Spinal cord (tissue), 10 donors: ENCODE results near the gene TBC1D21. TPM values are rescaled to one million over a fixed set of nuclear protein-coding genes. Genes with fewer than 3 reads are reported as not detected.

ENCODE experiments used
- DNase-seq, 6 donors: peaks; one replicate each; pipeline versions ENCODE4 v3.0.0 to v3.0.0-alpha.2; 2013 to 2015; ENCODE audit warnings: low spot score in 6 of 6, low read depth in 4 of 6
- H3K27ac ChIP-seq: one replicate; pipeline ENCODE4 v1.5.1; 2013; ENCODE audit warnings: low read depth, low read length, control low read depth
- H3K27me3 ChIP-seq: one replicate; pipeline ENCODE4 v1.6.1; 2013; ENCODE audit warnings: low read length; ENCODE audit not compliant: control insufficient read depth, insufficient read depth
- H3K36me3 ChIP-seq: one replicate; pipeline ENCODE4 v1.6.1; 2013; ENCODE audit warnings: low read length; ENCODE audit not compliant: control insufficient read depth, insufficient read depth
- H3K4me1 ChIP-seq: one replicate; pipeline ENCODE4 v1.6.1; 2013; ENCODE audit warnings: low read length; ENCODE audit not compliant: control insufficient read depth, insufficient read depth
- H3K4me3 ChIP-seq: one replicate; pipeline ENCODE4 v1.5.1; 2013; ENCODE audit warnings: low read depth, low read length, control low read depth
- H3K9me3 ChIP-seq: one replicate; pipeline ENCODE4 v1.6.1; 2013; ENCODE audit warnings: low read length; ENCODE audit not compliant: control insufficient read depth, insufficient read depth
- WGBS: methylation state at CpG from one replicate; pipeline ENCODE4 v1.1.5; 2013; ENCODE audit warnings: missing lambda C conversion rate; ENCODE audit not compliant: insufficient coverage; 5-methylcytosine and 5-hydroxymethylcytosine counted together
- polyA plus RNA-seq, 2 donors: library from polyadenylated mRNA; unstranded; fragments of 120-200 nt; gene quantifications; one replicate each; pipeline ENCODE4 v1.2.1, GENCODE V29; 2013; ENCODE audit not compliant: insufficient read length in 2 of 2
- total RNA-seq, 2 donors: library from RNA; depleted of rRNA in 1 of 2; stranded (reverse); fragments of 120-200 nt in 1 of 2; fragments of >200 nt in 1 of 2; gene quantifications; one replicate each; pipeline versions ENCODE4 v1.2.3 to v1.2.4, GENCODE V29; 2013 to 2014
- donor health status: healthy.

TBC1D21 gene
- total and polyA plus RNA-seq, 4 donors, result not detected

DNA sequence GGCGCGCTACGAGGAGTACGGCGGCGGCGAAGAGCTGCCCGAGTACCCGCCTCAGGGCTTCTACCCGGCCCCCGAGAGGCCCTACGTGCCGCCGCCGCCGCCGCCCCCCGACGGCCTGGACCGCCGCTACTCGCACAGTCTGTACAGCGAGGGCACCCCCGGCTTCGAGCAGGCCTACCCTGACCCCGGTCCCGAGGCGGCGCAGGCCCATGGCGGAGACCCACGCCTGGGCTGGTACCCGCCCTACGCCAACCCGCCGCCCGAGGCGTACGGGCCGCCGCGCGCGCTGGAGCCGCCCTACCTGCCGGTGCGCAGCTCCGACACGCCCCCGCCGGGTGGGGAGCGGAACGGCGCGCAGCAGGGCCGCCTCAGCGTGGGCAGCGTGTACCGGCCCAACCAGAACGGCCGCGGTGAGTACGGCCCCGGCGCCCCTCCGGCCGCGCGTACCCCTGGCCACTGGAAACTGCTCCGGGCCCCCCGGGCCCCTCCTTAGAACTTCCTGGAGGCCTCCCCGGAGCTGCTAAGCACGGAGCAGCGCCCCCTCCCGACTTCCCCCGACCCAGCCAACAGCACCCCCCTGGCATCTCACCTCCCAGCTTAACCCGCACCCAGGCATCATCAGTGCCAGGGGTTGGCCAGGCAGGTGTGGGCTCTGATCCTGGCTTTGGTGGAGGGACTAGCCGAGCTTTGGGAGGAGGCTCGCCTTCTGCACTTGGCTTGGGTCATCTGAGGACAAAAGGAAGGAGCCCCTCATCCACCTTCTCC, 54.3 kb downstream of the TBC1D21 start:
- Histone ChIP-seq H3K36me3 (no peaks in the 10 kb centered on the region), H3K27ac (no peak overlapping the region)

DNA sequence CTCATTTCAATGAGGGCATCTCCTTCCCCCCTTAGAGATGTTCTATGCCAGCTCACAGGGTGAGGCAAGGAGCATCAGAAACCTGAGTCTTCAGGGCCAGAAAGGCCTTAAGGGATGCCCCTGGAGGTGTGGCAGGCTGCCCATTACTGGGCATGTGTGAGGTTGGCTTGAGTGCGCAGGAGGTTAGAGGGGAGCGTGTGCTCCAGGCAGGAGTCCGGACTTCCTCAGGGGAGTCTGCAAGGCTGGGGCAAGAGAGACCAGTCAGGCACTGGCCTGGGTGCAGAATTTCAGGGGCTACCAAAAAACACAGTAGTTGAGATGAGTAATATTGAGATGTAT, 54.8 kb downstream of the TBC1D21 start:
- Histone ChIP-seq H3K36me3 (no peaks in the 10 kb centered on the region), H3K4me3 (peak overlapping the region; percentile 24), H3K27ac (no peak overlapping the region), H3K27me3 (peaks cover 21% of the 10 kb centered on the region), H3K9me3 (no peaks in the 10 kb centered on the region), H3K4me1 (peaks cover 62% of the 10 kb centered on the region)
- WGBS, result 86% methylated on average over 3 of the region's 3 CpGs
- no peak for DNase-seq

More for the DNA sequence above, 54.3 kb downstream of the TBC1D21 start:
- WGBS, result 1% methylated on average over 73 of the region's 78 CpGs
- peaks cover 21% of the 10 kb centered on the region for H3K27me3 ChIP-seq
- no peaks in the 10 kb centered on the region for H3K9me3 ChIP-seq
- peak in 1 of 6 donors; percentile 61 for DNase-seq
- H3K4me3 ChIP-seq, result peak overlapping the region; percentile 24
- peaks cover 68% of the 10 kb centered on the region for H3K4me1 ChIP-seq

DNA sequence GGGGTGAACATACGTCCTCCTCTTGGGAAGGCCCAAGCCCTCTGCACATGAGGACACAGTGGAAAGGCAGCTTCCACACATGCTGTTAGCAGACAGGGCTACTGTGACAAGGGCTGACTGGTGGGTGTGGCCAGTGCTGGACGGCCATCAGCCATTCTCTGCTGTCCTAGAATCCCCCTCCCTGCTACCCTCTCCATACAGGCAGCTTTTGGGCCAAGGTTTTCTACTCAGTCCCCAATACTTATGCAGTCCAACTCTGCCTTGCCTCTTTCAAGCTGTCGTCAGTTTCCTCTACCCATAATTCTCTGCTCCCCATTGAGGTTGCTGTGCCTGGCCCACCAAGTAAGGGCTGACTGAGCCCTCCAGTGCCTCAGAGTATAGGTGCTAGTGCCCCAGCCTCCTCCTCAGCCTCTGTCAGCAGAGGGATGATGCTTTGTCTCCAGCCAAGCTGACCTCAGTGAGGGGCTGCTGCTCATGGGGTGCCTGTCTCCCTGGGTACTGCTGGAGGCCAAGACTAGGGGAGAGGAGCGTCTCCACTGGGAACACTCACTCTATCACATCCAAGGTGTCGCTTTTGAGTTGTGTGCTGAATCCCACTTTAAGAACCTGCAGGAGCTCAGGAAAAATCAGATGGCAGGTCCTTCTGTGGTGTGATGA, 55.7 kb downstream of the TBC1D21 start:
- H3K27ac ChIP-seq, result no peak overlapping the region
- H3K27me3 ChIP-seq, result peaks cover 21% of the 10 kb centered on the region
- no peak for DNase-seq
- H3K36me3 ChIP-seq, result no peaks in the 10 kb centered on the region
- no peak overlapping the region for H3K4me3 ChIP-seq
- no peaks in the 10 kb centered on the region for H3K9me3 ChIP-seq
- 58% methylated on average over 4 of the region's 5 CpGs for whole genome bisulfite sequencing
- peaks cover 54% of the 10 kb centered on the region for H3K4me1 ChIP-seq

DNA sequence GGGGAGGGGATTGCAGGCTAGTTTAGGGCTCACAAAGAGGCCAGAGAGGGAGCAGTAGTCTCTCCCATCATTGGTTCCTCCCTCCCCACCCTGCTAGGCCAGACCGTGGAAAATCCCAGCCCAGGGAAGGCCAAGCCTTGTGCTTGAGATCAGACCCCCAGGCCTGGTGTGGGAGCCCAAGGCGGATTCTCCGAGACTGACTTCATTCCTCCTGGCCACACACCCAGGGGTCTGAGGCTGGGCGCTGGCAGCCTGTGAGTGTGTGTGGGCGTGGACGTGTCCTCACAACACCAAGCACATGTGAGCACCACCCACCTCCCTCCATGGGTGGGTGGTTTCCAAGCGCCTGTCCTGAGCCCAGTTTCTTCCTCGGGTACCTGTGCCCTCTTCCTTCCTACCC, 57.0 kb downstream of the TBC1D21 start:
- peaks cover 21% of the 10 kb centered on the region for H3K27me3 ChIP-seq
- peaks cover 41% of the 10 kb centered on the region for H3K4me1 ChIP-seq
- H3K27ac ChIP-seq, result no peak overlapping the region
- H3K9me3 ChIP-seq, result no peaks in the 10 kb centered on the region
- no peak for DNase-seq
- 89% methylated on average over 8 of the region's 8 CpGs for WGBS
- H3K4me3 ChIP-seq, result no peak overlapping the region
- no peaks in the 10 kb centered on the region for H3K36me3 ChIP-seq

DNA sequence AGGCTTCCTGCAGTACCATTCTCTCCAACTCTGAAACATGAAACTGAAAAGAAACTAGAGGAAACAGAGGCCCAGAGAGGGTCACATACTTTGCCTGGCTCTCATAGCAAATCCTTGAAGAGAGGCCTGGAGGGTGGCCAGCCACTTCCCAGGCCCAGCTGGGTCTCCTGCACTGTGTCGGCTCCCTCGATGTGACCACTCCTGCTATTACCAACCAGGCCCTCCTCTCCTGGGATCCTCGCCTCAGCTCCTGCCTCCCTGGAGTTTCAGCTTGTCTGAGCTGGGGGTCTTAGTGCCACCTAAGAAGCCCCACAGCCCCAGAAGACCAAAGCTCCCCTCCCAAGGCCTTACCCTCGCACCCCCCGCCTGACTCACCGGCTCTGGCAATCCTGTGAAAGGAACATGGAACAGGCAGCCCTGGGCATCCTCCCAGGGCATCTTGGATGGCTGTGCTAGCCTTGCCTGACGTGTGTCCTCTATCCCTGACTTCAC, 57.5 kb downstream of the TBC1D21 start:
- WGBS, result 59% methylated on average over 7 of the region's 7 CpGs
- H3K4me1 ChIP-seq, result peaks cover 37% of the 10 kb centered on the region
- DNase-seq, result no peak
- no peaks in the 10 kb centered on the region for H3K9me3 ChIP-seq
- no peak overlapping the region for H3K4me3 ChIP-seq
- no peak overlapping the region for H3K27ac ChIP-seq
- peaks cover 21% of the 10 kb centered on the region for H3K27me3 ChIP-seq
- no peaks in the 10 kb centered on the region for H3K36me3 ChIP-seq

DNA sequence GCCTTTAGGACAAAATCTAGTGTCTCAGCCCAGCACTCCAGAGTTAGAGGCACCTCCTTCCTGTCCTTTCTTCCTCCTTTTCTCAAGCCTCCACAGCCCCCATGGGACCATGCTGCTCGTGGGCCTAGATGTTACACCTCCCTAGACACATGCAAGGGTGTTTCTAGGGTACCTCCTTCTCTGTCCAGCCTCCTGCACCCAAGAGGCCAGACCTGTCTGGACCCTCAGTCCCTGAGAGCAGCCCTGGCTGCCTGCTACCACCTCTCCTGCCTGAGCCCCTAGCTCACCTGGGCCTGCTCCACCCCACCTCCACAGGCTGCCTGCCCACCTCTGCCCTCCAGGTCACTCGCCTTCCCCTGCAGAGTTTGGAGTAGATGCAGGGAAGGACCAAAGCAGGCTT, 58.1 kb downstream of the TBC1D21 start:
- WGBS, result 42% methylated on average over 1 of the region's 2 CpGs
- Histone ChIP-seq H3K4me3 (no peak overlapping the region), H3K9me3 (no peaks in the 10 kb centered on the region), H3K4me1 (peaks cover 37% of the 10 kb centered on the region), H3K27ac (no peak overlapping the region), H3K36me3 (no peaks in the 10 kb centered on the region), H3K27me3 (peaks cover 21% of the 10 kb centered on the region)
- DNase-seq, result no peak

DNA sequence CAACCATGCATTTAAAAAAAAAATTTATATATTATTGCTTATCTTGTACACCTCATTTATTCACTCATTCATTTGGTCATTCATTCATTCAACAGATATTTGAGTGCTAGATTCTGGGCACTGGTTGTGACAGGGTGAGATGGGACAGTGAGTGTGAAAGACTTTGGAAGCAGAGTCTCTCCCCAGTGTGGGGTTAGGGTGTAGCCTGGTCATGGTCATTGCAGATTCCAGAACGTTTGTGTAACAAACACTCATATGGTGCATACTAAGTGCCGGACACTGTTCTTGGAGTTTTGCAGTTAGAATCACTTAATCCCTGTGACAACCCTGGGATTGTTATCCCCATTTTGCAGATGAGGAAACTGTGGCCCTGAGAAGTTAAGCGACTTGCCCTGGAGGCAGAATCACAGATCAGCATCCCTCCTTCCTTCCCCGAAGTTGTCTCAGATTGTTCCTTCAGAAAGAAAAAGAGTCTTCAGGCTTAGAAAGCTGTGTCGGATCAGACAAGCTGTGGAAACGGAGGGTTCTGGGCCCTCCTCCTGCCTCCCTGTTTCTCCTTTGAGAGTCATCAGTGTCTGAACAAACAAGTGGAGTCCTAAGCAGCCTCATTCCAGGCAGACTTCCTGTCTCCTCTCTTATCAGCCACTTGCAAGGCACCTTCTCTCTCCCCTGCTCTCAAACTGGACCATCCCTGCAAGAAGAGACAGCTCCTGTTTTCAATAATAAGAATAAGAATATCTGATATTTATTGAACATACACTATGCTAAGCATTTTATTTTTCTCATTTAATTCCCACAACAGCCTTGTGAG, 59.2 kb downstream of the TBC1D21 start:
- Histone ChIP-seq H3K36me3 (no peaks in the 10 kb centered on the region), H3K27me3 (peaks cover 19% of the 10 kb centered on the region), H3K4me1 (peaks cover 40% of the 10 kb centered on the region), H3K9me3 (no peaks in the 10 kb centered on the region), H3K4me3 (no peak overlapping the region), H3K27ac (no peak overlapping the region)
- DNase-seq, result no peak
- 69% methylated on average over 5 of the region's 6 CpGs for WGBS

DNA sequence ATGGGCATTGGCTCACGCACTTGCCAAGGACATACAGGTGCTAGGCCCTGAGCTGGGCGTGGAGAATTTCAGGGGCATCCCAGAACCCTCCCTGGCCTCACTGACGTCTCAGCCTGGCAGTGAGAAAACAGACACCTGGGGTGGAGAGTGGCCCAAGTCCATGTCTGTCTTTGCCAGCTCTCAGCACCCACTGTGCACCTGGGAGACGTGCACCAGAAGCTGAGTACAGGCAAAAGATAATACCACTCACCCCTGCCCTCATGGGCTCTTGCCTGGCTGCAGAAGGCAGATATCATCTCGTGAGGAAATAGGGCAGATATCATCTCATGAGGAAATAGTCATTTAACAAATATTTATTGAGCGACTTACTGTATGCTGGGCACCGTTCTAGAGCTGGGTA, 60.9 kb downstream of the TBC1D21 start:
- Histone ChIP-seq H3K27ac (no peak overlapping the region), H3K27me3 (peaks cover 4% of the 10 kb centered on the region), H3K4me3 (no peak overlapping the region), H3K9me3 (no peaks in the 10 kb centered on the region), H3K4me1 (peaks cover 31% of the 10 kb centered on the region), H3K36me3 (no peaks in the 10 kb centered on the region)
- no peak for DNase-seq
- WGBS, result 87% methylated on average over 3 of the region's 7 CpGs

DNA sequence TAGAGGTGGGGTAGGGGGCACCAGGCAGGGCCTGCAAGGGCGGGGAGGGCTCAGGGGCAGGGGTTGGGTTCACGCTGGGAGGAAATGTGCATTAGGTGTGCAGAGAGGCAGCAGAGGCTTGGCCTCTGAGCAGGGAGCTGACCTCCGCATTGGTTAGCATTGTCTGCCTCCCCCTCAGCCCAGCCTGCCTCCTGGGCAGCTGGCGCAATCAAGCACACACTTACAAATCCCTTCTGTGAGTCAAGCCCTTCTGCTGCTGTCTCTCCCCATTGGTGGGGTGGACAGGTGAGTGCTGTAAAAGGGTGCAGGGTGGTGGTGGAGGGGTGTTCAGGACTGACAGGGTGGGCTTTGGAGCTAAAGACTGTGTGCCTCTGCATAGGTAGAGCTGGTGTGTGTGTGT, 62.2 kb downstream of the TBC1D21 start:
- H3K36me3 ChIP-seq, result no peaks in the 10 kb centered on the region
- peaks cover 32% of the 10 kb centered on the region for H3K4me1 ChIP-seq
- peaks cover 2% of the 10 kb centered on the region for H3K27me3 ChIP-seq
- H3K27ac ChIP-seq, result no peak overlapping the region
- no peaks in the 10 kb centered on the region for H3K9me3 ChIP-seq
- 87% methylated on average over 3 of the region's 4 CpGs for WGBS
- no peak for DNase-seq
- no peak overlapping the region for H3K4me3 ChIP-seq
